Ovary (tissue), 3 donors: ENCODE results near the gene HOXA6.

ENCODE experiments used
- CTCF ChIP-seq, 3 donors: fragments of 450-650 bp in 2 of 3; fragments of 200-600 bp in 1 of 3; IDR thresholded peaks; one replicate each; pipeline versions ENCODE4 v1.5.1 to v1.8.0; 2016 to 2022; ENCODE audit warnings: antibody characterized with exemption in 3 of 3, mild to moderate bottlenecking in 1 of 3
- POLR2A ChIP-seq: fragments of 450-650 bp; IDR thresholded peaks from one replicate; pipeline ENCODE4 v1.6.1; 2017; ENCODE audit warnings: antibody characterized with exemption, mild to moderate bottlenecking, moderate library complexity
- donor health status: DM: no; HTN: no; CAD: no.

- TF ChIP-seq POLR2A (no peak), CTCF (IDR thresholded peaks at IDR 0.05) (no peak)
Observed at GRCh38 chr7:27183682-27184336, 36.2 kb upstream of the HOXA6 start.
